HG02943 (cell line): Measurements from ENCODE around the gene ARMH1.
"Not testable (repeated sequence)": the region's sequence is repeated elsewhere in the genome, so short reads cannot be mapped to it uniquely, and the experiment has no call there.

ENCODE experiments used
- ATAC-seq: cut with Tn5 transposase; IDR thresholded peaks from one replicate; pipeline ENCODE4 v1.9.1; 2021; ENCODE audit warnings: mild to moderate bottlenecking, low read depth, moderate library complexity; ENCODE audit not compliant: unreplicated experiment

ARMH1 gene

GRCh38 chr1:44664730-44665370 is 9.7 kb upstream of the ARMH1 start:
- no peak for ATAC-seq

GRCh38 chr1:44666719-44667118 is 7.8 kb upstream of the ARMH1 start:
- ATAC-seq: not testable (repeated sequence)

- ATAC-seq: no peak
Observed at GRCh38 chr1:44670751-44671640, 3.5 kb upstream of the ARMH1 start.

GRCh38 chr1:44672254-44672955 is 2.1 kb upstream of the ARMH1 start:
- ATAC-seq: no peak

- ATAC-seq: no peak
Observed at GRCh38 chr1:44672961-44673674, 1.4 kb upstream of the ARMH1 start.

- peak; percentile 2 for ATAC-seq
Observed at GRCh38 chr1:44673675-44674112, 820 bp upstream of the ARMH1 start.

- ATAC-seq: no peak
Observed at GRCh38 chr1:44675186-44675585, 672 bp downstream of the ARMH1 start.

GRCh38 chr1:44676484-44677200 is 2.1 kb downstream of the ARMH1 start:
- ATAC-seq: no peak

- no peak for ATAC-seq
Observed at GRCh38 chr1:44677201-44677766, 2.8 kb downstream of the ARMH1 start.

- no peak for ATAC-seq
Observed at GRCh38 chr1:44678120-44678519, 3.6 kb downstream of the ARMH1 start.

GRCh38 chr1:44678626-44679025 is 4.1 kb downstream of the ARMH1 start:
- ATAC-seq: no peak

GRCh38 chr1:44679468-44679867 is 5.0 kb downstream of the ARMH1 start:
- no peak for ATAC-seq

GRCh38 chr1:44681905-44682882 is 7.7 kb downstream of the ARMH1 start:
- no peak for ATAC-seq

- ATAC-seq: no peak
Observed at GRCh38 chr1:44682883-44683265, 8.4 kb downstream of the ARMH1 start.

GRCh38 chr1:44684525-44684924 is 10.0 kb downstream of the ARMH1 start:
- no peak for ATAC-seq

- ATAC-seq: no peak
Observed at GRCh38 chr1:44685218-44685617, 10.7 kb downstream of the ARMH1 start.

GRCh38 chr1:44685881-44686280 is 11.4 kb downstream of the ARMH1 start:
- no peak for ATAC-seq

- ATAC-seq: no peak
Observed at GRCh38 chr1:44688760-44689446, 14.4 kb downstream of the ARMH1 start.
